ENCODE results near the gene DDX54. TPM values are rescaled to one million over a fixed set of nuclear protein-coding genes. Genes with fewer than 3 reads are reported as not detected.

Gene DDX54
- total RNA-seq, 1 experiment from 2014 or later, result 151 TPM

DNA sequence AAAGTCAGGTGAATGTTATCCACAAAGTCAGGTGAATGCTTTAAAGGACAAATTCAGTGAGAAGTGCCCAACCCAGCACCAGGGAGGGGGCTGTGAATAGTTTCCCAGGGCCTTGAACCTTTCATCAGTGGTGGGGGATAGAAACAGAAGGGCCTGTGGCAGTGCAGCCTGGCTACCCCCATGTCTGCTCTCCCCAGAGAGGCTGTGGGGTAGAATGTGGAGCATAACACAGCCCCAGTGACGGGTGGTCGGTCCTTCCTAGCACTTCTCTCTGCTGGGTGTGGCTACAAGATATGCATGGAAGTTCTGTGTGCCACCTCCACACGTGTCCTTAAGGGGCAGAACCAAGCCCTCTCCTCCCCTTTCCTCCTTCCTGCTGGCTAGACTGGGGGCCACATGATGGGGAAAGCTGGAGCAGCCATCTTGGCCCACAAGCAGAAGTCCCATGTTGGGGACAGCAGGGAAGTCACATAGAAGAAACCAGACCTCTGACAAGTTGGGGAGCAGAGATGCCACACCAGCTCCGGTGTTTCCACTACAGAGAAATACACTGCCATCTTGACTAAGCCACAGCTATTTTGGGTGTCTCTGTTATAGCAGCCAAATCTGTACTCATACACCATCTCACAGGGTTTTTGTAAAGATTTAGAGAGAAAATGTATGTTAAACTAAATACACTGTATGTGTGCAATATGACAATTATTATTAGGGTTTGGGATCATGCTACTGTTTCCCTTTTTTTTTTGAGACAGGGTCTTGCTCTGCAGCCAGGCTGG, 17.2 kb upstream of the DDX54 start:
- Mint-ChIP-seq H3K36me3 (peaks cover 6% of the 10 kb centered on the region), H3K4me3 (no peak overlapping the region), H3K27ac (no peak overlapping the region), H3K27me3 (ENCODE audit: low read depth) (no peaks in the 10 kb centered on the region), H3K9me3 (peaks cover 6% of the 10 kb centered on the region), H3K4me1 (peaks cover under 1% of the 10 kb centered on the region; the same call in 1 of the 2 replicates)
- no peak for DNase-seq (ENCODE audit: low spot score)
- ChIA-PET CTCF (no interaction called here), POLR2A (no interaction called here)
- ATAC-seq, result no peak
- TF ChIP-seq CBFB (CRISPR knock-in tag; IDR thresholded peaks at IDR 0.05; ENCODE audit: low read depth), result no peak
- TF ChIP-seq, protein P1, sequence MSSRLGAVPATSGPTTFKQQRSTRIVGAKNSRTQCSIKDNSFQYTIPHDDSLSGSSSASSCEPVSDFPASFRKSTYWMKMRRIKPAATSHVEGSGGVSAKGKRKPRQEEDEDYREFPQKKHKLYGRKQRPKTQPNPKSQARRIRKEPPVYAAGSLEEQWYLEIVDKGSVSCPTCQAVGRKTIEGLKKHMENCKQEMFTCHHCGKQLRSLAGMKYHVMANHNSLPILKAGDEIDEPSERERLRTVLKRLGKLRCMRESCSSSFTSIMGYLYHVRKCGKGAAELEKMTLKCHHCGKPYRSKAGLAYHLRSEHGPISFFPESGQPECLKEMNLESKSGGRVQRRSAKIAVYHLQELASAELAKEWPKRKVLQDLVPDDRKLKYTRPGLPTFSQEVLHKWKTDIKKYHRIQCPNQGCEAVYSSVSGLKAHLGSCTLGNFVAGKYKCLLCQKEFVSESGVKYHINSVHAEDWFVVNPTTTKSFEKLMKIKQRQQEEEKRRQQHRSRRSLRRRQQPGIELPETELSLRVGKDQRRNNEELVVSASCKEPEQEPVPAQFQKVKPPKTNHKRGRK (CRISPR knock-in tag; IDR thresholded peaks at IDR 0.05; ENCODE audit: borderline replicate concordance), result no peak
- TF ChIP-seq, protein P2, sequence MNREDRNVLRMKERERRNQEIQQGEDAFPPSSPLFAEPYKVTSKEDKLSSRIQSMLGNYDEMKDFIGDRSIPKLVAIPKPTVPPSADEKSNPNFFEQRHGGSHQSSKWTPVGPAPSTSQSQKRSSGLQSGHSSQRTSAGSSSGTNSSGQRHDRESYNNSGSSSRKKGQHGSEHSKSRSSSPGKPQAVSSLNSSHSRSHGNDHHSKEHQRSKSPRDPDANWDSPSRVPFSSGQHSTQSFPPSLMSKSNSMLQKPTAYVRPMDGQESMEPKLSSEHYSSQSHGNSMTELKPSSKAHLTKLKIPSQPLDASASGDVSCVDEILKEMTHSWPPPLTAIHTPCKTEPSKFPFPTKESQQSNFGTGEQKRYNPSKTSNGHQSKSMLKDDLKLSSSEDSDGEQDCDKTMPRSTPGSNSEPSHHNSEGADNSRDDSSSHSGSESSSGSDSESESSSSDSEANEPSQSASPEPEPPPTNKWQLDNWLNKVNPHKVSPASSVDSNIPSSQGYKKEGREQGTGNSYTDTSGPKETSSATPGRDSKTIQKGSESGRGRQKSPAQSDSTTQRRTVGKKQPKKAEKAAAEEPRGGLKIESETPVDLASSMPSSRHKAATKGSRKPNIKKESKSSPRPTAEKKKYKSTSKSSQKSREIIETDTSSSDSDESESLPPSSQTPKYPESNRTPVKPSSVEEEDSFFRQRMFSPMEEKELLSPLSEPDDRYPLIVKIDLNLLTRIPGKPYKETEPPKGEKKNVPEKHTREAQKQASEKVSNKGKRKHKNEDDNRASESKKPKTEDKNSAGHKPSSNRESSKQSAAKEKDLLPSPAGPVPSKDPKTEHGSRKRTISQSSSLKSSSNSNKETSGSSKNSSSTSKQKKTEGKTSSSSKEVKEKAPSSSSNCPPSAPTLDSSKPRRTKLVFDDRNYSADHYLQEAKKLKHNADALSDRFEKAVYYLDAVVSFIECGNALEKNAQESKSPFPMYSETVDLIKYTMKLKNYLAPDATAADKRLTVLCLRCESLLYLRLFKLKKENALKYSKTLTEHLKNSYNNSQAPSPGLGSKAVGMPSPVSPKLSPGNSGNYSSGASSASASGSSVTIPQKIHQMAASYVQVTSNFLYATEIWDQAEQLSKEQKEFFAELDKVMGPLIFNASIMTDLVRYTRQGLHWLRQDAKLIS (CRISPR knock-in tag; IDR thresholded peaks at IDR 0.05; ENCODE audit: borderline replicate concordance), result no peak
- TF ChIP-seq PRRX2 (CRISPR knock-in tag; IDR thresholded peaks at IDR 0.05), result no peak
- TF ChIP-seq SOX15 (CRISPR knock-in tag; IDR thresholded peaks at IDR 0.05), result no peak
- no peak for TF ChIP-seq PREB (CRISPR knock-in tag; IDR thresholded peaks at IDR 0.05; ENCODE audit: borderline replicate concordance)
- no peak for TF ChIP-seq TCF7 (CRISPR knock-in tag; IDR thresholded peaks at IDR 0.05; ENCODE audit: low read depth)
- TF ChIP-seq JUN (CRISPR knock-in tag; IDR thresholded peaks at IDR 0.05), result no peak
- no peak for TF ChIP-seq CREB1 (CRISPR knock-in tag; IDR thresholded peaks at IDR 0.05)

- ATAC-seq, result no peak
- Mint-ChIP-seq H3K9me3 (peaks cover 4% of the 10 kb centered on the region), H3K27ac (no peak overlapping the region; the same call in 1 of the 2 replicates), H3K27me3 (ENCODE audit: low read depth) (no peaks in the 10 kb centered on the region), H3K36me3 (peaks cover 4% of the 10 kb centered on the region), H3K4me3 (no peak overlapping the region), H3K4me1 (peaks cover 4% of the 10 kb centered on the region; the same call in 1 of the 2 replicates)
- POLR2A ChIA-PET, result no interaction called here
- no peak for DNase-seq (ENCODE audit: low spot score)
- CTCF ChIA-PET, result no interaction called here
- TF ChIP-seq NR2C2 (CRISPR knock-in tag; IDR thresholded peaks at IDR 0.05) (no peak), CREB1 (CRISPR knock-in tag; IDR thresholded peaks at IDR 0.05) (no peak), SMAD4 (CRISPR knock-in tag; IDR thresholded peaks at IDR 0.05) (no peak), ZNF263 (CRISPR knock-in tag; IDR thresholded peaks at IDR 0.05; ENCODE audit: low read depth) (no peak), PREB (CRISPR knock-in tag; IDR thresholded peaks at IDR 0.05; ENCODE audit: borderline replicate concordance) (no peak)
- TF ChIP-seq, protein P3, sequence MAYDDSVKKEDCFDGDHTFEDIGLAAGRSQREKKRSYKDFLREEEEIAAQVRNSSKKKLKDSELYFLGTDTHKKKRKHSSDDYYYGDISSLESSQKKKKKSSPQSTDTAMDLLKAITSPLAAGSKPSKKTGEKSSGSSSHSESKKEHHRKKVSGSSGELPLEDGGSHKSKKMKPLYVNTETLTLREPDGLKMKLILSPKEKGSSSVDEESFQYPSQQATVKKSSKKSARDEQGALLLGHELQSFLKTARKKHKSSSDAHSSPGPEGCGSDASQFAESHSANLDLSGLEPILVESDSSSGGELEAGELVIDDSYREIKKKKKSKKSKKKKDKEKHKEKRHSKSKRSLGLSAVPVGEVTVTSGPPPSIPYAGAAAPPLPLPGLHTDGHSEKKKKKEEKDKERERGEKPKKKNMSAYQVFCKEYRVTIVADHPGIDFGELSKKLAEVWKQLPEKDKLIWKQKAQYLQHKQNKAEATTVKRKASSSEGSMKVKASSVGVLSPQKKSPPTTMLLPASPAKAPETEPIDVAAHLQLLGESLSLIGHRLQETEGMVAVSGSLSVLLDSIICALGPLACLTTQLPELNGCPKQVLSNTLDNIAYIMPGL (CRISPR knock-in tag; IDR thresholded peaks at IDR 0.05), result no peak
- TF ChIP-seq, protein P4, sequence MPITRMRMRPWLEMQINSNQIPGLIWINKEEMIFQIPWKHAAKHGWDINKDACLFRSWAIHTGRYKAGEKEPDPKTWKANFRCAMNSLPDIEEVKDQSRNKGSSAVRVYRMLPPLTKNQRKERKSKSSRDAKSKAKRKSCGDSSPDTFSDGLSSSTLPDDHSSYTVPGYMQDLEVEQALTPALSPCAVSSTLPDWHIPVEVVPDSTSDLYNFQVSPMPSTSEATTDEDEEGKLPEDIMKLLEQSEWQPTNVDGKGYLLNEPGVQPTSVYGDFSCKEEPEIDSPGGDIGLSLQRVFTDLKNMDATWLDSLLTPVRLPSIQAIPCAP (CRISPR knock-in tag; IDR thresholded peaks at IDR 0.05), result no peak
- TF ChIP-seq, protein P5, sequence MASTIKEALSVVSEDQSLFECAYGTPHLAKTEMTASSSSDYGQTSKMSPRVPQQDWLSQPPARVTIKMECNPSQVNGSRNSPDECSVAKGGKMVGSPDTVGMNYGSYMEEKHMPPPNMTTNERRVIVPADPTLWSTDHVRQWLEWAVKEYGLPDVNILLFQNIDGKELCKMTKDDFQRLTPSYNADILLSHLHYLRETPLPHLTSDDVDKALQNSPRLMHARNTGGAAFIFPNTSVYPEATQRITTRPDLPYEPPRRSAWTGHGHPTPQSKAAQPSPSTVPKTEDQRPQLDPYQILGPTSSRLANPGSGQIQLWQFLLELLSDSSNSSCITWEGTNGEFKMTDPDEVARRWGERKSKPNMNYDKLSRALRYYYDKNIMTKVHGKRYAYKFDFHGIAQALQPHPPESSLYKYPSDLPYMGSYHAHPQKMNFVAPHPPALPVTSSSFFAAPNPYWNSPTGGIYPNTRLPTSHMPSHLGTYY (CRISPR knock-in tag; IDR thresholded peaks at IDR 0.05), result no peak
Observed at GRCh38 chr12:113201187-113202177, 16.2 kb upstream of the DDX54 start.

Data from WTC11 (cell line).